DMS79 (cell line): ENCODE results near the gene PHLDB3.
A peak's percentile ranks its signal among the peaks of the same experiment; 100 is the strongest.
"Not testable (repeated sequence)": the region's sequence is repeated elsewhere in the genome, so short reads cannot be mapped to it uniquely, and the experiment has no call there.

Source experiments
- DNase-seq: peaks from one replicate; lab custom pipeline; 2025; lab: John Stamatoyannopoulos, UW

PHLDB3 gene

DNA sequence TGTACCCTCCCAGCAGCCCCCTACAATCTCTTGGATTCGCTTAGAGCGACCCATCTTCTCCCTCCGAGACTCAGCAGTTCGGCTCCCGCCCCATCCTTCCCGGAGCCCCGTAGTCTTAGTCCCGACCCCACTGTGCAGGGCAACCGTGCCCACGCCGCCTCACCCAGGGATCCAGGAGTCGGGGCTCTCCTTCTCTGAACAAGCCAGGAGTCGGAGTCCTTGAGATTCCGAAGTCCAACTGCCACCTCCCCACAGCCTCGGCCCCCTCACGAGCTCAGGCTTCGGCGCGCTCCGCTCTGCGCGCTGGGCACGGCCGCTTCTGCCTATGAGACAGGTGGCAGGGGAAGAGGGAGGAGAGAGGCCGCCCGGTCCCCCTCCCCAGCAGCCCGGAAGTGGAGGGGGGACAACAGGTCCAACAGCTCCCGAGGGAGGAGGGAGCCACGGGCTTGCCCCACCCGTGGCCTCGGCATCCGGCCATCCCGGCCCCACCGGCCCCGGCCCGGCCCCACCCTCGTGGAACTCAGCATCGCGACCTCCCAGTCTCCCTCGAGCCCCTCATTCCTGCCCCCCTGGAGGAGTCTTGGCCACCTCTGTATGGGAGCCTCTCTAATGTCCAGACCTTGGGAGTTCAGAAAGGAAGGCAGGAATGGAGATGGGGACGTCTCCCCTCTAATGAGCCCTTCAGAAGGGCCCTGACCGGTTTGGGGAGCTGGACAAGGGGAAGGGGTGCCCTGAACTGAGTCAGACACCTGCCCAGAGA is at the start of gene PHLDB3:
Gene PHLDB3 (minus strand): TSS at position 321 of the 760 bp plus-strand sequence. CDS start 628 bp downstream, outside the sequence.
- DNase-seq, result no peak

DNA sequence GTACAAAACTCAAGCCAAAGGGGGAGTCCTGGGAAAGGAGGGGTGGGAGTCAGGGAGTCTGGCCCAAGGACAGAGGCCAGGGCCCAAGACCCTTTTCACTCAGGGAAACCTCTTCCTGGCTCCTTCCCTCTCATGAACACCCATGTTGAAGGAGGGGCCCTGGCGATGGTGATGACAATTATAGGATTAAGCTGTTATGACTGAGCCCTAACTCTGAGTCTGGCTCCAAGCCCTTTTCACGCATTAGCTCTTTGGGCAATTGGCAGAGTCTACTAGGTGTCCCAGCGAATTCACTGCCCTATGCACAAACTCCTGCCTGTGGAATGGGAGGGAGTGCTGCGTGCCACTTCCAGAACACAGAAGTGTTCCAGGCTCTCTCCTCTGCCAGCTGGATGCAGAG is 49.1 kb upstream of the PHLDB3 start:
- DNase-seq, result no peak

DNA sequence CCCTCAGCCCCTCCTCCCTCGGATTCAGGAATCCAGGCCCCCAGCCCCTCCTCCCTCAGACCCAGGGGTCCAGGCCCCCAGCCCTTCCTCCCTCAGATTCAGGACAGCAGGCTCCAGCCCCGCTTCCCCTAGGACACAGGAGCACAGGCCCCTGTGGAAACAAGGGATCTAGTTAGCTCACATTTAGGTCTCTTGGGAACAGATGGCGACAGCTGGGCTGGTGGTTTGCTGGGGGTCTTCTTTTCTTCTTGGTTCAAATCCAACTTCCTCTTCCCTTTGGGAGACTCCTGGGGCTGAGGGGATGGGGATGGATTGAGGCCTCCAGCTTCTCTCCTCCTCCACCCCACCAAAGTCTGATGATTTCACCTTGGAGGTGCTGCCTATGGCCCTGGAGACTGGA is 48.1 kb upstream of the PHLDB3 start:
- no peak for DNase-seq

DNA sequence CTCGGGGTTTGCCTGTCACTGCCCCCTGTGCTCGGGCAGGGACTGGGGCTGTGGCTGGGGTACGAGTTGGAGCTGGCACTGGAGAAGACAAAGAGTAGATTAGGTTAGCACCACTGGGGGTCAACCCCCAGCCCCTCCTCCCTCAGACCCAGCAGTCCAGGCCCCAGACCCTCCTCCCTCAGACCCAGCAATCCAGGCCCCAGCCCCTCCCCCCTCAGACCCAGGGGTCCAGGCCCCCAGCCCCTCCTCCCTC is 47.6 kb upstream of the PHLDB3 start:
- no peak for DNase-seq

DNA sequence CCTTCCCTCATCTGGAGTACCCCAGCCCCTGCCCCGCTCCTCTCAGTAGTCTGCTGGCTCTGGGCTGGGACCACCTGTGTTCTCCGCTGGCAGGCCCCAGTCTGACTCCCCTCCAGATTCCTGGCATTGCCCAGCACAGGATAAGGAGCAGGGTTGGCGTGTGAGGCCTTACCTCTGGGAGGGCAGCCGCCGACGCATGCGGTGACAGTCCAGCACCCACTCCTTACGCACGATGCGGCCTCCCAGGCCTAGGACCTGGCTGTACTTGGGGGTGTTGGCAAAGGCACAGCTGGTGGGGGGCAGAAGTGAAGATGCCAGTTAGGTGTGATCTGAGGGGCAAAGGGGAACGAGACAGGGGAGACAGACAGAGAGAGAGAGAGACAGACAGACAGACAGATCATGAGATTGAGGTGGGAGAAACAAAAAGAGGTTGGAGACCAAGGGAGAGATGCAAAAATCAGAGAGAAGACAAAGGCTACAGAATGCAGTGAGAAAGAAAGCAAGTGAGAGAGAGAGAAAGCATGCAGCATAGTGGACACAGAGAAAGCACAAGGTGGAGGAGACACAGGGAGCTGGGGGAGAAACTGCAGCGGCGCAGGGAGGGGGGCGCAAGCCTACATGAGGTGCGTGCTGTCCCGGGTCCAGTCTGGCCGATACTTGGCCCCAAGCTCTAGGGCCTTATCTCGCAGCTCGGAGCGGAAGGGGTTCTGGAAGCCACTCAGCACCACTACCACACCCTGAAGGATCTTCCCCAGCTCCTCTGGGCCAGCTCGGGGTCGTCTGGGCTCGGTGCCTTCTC is 47.1 kb upstream of the PHLDB3 start:
- no peak for DNase-seq

DNA sequence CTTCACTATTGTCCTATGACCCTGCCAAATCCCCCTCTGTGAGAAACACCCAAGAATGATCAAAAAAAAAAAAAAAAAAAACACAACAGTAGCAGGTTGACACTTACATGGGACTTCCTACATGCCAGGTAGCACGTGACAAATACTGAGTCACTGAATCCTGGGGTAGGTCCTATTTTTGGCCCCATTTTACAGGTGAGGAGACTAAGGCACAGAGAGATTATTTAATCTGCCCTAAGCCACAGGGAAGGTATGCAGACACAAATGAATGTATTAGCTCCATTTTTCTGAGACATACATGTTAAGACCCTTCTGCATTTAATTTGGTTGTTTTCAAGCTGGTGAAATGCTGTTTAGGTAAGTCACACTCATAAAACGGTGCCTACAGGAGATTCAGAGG is 44.2 kb upstream of the PHLDB3 start:
- DNase-seq, result no peak

DNA sequence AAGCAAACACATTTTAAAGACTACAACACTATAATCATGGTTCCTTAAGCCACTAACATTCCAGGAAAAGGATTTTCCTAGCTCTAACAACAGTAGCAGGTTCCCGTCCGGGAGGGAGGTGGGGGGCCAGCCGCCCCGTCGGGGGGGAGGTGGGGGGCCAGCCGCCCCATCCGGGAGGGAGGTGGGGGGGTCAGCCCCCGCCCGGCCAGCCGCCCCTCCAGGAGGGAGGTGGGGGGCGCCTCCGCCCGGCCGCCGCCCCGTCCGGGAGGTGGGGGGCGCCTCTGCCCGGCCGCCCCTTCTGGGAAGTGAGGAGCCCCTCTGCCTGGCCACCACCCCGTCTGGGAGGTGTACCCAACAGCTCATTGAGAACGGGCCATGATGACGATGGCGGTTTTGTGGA is 43.4 kb upstream of the PHLDB3 start:
- DNase-seq, result not testable (repeated sequence)

DNA sequence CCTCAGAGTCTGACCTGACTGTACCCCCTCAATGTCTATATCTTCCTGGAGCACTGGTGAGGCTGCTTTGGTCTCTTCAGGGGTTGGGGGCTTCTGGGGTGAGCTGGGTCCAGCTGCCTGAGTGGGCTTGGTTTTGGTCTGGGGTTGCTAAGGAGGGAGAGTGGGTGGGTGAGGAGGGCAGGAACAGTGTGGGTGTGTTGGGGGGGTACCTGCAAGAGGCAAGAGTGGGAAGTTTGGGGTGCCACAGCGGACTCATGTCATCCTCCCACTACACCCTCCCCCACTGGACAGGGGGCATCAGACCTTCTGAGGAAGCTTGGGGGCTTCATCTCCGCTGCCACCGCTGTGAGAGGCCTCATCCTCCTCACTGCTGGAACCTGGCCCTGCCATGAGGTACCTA is 42.0 kb upstream of the PHLDB3 start:
- no peak for DNase-seq

DNA sequence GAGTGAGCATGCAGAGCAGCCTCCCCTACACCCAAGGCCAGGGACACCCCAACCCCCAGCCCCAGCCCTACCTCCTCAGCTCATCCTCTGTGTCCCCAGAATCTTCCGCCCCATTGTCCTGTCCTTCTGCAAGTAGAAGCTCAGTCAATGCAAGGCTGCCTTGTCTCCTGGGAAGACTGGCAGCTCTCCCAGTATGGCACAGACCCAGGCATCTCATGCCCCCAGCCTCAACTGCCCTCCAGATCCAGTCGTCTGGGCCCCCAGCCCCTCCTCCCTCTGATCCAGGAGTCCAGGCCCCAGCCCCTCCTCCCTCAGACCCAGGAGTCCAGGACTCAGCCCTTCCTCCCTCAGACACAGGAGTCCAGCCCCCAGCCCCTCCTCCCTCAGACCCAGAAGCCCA is 41.4 kb upstream of the PHLDB3 start:
- no peak for DNase-seq

DNA sequence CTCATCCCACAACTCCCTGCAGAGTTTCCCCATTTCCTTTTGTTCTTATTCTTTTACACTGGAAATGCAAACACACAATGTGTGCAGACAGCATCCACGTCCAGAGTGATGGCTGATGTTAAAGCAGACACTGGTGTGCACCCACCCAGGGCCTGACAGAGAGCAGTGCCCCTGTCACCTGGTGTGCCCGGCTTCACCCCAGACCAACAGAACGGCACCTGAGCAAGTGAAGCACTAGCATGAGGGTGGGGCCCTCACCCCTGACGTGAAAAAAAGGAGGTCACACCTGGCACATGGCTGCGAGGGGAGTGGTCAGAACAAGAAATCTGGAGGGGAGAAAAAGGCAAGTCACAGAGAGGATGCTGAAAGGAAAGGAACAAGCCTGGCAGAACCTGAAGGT is 40.7 kb upstream of the PHLDB3 start:
- no peak for DNase-seq

DNA sequence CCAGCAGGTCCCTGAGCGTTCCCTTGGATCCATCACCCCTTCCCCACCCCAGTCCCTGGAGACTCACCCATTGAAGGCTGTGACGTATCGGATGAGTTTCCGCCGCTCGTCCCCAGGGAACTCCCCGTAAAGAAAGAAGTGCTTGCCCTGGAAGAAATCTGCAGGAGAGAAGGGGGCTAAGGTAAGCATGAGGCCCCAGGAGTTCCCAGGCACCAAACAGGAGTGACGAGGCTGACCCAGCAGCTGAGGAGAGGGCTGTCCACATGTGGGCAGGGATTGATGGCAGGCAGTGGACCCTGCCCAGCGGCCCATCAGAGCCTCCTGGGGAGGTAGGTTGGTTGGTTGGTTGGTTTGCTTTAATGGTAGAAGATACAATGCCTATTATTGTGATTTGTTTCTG is 39.5 kb upstream of the PHLDB3 start:
- DNase-seq, result no peak

DNA sequence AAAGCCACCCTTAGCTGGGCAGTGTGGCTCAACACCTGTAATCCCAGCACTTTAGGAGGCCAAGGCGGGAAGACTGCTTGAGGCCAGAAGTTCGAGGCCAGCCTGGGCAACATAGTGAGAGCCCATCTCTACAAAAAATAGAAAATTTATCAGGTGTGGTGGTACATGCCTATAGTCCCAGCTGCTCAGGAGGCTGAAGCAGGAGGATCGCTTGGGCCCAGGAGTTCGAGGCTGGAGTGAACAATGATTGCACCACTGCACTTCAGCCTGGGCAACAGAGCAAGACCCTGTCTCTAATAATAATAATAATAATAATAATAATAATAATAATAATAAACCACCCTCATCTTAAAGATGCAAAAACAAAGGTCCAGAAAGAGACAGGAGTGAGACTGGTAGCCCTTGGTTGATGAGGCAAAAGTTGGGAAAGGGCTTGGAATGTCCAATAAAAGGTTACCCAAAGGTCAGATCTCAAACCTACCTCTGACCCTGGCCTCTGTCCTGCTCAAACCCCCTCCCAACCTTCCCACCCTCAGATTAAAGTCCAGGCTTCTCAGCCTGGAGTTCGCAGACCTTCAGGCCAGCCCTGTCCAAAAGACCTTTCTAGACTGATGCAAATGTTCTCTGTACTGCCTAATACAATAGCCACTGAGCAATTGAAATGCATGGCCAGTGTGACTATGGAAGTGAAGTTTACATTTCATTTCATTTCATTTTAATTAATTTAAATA is 37.5 kb upstream of the PHLDB3 start:
- no peak for DNase-seq

DNA sequence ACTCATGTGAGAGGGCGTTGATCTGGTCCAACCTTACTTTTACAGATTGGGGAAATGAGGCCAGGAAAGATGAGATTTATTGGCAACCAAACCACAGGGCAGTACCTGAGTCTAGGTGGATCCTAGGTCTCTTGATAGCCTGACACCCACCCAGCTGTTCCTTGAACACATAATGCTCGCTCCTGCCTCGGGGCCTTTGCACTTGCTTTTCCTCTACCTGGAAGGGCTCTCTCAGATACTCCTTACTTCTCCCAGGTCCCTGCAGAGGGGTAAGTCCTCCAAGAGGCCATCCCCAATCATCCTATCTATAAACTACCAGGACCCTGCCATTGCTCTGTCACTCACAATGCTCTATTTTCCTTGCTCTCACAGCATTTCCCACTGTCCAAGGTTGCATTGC is 35.8 kb upstream of the PHLDB3 start:
- no peak for DNase-seq

DNA sequence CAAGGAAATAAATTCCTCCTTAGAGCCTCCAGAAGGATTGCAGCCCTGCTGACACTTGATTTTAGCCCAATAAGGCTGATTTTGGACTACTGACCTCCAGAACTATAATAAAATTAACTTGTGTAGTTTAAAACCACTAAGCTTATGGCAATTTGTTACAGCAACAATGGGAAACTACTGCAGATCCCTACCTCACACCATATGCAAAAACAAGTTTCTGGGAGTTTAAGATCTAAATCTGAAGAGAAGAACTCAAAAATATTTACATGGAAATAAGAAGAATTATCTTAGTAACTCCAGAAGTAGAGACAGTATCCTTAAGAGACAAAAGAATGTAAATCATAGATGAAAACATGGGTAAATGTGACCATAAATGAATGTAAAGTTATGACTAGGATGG is 34.4 kb upstream of the PHLDB3 start:
- DNase-seq, result no peak

DNA sequence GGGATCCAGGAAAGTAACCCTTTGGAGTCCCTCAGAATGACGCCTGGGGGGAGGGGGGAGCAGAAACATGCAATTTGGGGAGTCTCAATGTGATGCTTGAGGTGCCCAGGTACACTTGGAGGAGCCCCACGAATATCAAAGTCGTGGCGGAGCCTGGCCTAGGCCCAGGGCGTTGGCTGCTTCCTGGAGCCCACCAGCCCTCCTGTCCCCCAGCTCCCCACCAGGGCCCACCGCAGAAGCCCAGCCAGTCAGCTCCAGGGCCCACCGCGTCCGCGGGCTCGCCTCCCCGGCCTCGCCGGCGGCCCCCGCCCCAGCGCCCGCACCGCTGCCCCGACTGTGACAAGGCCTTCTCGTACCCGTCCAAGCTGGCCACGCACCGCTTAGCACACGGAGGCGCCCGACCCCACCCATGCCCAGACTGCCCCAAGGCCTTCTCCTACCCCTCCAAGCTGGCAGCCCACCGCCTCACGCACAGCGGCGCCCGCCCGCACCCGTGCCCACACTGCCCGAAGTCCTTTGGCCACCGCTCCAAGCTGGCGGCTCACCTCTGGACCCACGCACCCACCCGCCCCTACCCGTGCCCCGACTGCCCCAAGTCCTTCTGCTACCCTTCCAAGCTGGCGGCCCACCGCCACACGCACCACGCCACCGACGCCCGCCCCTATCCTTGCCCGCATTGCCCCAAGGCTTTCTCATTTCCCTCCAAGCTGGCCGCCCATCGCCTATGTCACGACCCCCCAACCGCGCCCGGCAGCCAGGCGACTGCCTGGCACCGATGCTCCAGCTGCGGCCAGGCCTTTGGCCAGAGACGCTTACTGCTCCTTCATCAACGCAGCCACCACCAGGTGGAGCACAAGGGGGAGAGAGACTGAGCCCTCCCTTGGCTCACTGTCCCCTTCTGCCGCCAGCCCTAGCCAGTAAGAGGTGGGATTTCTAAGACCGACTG is 30.5 kb upstream of the PHLDB3 start:
- no peak for DNase-seq

DNA sequence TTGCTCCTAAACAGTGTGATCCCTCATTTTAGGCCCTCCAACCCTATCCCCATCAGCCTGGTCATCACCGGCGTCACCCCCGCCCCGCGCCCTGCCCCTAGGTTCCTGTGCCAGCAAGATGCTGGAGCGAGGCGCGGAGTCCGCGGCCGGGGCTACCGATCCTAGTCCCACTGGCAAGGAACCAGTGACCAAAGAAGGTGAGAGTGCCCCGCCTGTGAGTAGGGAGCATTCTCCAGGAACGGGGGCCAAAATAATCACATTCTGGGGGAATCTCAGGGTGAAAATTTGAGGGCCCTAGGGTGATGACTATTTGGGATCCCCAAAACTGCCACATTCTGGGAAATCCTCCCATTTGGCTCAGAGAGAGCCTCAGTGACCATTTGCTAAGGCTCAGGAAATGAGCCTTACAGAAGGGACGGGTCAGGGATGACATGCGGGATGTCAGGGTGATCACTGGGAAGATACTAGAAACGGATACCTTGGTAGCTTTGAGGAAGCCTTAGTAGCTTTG is 29.8 kb upstream of the PHLDB3 start:
- DNase-seq, result no peak

DNA sequence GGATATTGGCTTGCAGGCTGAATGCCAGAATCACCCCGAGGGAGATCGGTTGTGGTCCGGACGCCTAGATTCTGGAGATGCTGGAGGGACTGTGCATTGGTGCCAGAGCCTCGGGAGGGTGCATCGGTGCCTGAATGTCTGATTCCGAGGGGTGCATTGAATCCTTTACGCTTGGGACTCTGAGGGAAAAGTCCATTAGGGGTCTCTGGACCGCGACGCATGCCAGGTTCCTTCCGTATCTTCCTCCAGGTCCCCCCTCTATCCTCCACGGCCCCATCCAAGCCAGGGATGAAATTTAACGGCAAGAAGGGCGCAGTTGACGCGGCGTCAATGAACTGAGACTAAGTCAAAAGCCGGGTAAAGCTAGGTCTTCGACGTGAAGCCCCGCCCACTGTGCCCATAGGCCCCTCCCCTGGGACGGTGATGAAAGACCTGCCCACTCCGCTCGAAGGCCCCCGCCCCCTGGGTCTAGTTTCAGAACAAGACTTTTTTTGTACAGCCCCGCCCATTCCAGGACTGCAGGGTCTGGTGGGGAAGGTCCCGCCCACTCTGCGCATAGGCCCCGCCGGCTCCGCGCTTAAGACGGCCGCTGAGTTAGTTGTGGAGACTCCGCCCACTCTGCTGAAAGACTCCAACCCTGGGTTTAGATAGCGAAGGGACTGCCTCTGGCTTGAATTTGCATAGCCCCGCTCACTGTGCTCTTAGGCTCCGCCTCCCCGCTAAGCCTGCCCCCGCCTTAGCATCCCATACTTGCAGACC is 29.2 kb upstream of the PHLDB3 start:
- DNase-seq, result peak; percentile 32

DNA sequence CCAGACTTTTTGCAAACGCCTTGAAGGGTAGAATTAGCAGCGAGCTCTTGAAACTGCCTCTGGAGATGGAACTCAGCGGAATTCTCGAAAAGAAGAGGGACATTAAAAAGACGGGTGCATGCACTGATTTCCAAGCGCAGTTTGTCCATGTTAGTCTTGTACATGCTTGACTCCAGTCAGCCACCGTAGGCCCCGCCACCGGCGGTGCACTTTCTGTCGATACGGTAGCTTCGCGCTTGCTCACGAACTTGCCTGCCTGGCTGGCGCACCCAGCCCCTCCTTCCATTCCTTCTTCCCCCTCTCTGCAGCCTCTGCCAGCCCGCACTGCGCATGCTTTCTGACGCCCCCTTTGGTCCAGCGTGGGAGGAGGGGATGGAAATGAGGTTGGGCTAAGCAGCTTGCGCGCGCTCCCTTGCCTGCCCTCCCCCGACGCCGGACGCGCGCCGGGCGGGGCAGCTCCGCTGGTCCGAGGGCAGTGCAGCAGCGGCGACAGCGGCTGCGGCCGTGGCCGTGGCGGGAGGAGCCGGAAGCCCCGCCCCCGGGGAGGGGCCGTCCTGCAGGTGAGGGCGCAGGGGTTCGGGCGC is 28.5 kb upstream of the PHLDB3 start, which contains the start of gene ZNF575:
Gene ZNF575 (plus strand): TSS at position 227 of the 584 bp plus-strand sequence. CDS start 1,235 bp downstream, outside the sequence.
- peak; percentile 88 for DNase-seq

DNA sequence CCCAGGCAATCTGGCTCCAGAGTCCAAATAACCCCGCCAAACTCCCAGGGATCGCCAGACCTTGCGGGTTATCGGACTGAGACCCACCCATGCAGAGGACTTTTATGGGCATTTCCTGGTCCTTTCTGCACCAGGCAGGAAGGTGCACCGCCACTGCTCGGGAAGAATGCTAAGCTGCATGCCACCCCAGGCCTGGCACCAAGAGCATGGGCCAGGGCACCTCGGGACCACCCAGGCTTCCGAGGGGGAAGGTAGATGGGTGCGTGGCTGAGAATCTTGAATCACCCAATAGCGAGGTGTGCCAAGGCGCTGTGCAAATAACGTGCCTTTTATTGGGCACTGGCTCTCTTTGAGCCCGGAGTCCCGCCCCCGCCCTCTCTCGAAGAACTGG is 28.0 kb upstream of the PHLDB3 start:
- DNase-seq, result peak; percentile 61

DNA sequence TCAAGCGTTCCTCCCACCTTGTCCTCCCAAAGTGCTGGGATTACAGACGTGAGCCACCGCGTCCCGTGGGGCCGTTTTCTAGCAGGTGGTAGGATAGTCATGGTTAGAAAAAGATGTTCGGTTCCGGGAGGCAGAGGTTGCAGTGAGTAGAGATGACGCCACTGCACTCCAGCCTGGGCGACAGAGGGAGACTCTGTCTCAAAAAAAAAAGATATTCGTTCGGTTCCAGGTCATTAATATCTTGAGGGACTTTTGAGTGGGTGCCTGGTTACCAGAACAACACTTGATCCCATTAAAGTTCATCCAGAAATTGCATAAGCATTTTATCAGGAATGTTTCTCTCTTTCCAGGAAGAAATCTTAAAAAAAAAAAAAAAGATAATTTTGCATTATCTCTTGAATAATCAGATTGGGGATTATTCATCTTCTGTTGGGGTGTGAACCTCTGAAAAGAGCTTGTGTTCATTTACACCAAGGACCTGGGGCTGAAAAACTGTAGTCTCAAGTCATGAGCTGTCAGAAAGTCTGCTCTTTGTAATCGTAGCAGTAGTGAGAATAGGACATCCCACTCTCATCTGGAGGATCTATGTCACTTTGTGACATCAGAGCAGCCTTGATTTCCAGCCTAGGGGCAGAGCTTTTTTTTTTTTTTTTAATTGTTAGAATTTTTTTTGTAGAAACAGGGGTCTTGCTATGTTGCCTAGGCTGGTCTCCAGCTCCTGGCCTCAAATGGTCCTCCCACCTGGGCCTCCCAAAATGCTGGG is 23.5 kb upstream of the PHLDB3 start:
- DNase-seq, result peak; percentile 64
